ENCODE results near the gene MRFAP1.
"Not testable (repeated sequence)": the region's sequence is repeated elsewhere in the genome, so short reads cannot be mapped to it uniquely, and the experiment has no call there.

Gene MRFAP1

GRCh38 chr4:6612961-6613675, 27.4 kb upstream of the MRFAP1 start:
- DNase-seq = no peak

GRCh38 chr4:6613676-6614651, 26.5 kb upstream of the MRFAP1 start:
- DNase-seq = no peak

- DNase-seq = no peak
Measured at GRCh38 chr4:6614701-6615230, 25.7 kb upstream of the MRFAP1 start.

- no peak for DNase-seq
Measured at GRCh38 chr4:6616087-6616995, 24.1 kb upstream of the MRFAP1 start.

- DNase-seq = no peak
Measured at GRCh38 chr4:6617246-6617645, 23.2 kb upstream of the MRFAP1 start.

- DNase-seq = no peak
Measured at GRCh38 chr4:6618386-6619115, 21.9 kb upstream of the MRFAP1 start.

- DNase-seq = no peak
Measured at GRCh38 chr4:6619116-6619465, 21.4 kb upstream of the MRFAP1 start.

GRCh38 chr4:6619466-6620255, 20.8 kb upstream of the MRFAP1 start:
- no peak for DNase-seq

- DNase-seq = no peak
Measured at GRCh38 chr4:6620296-6620695, 20.2 kb upstream of the MRFAP1 start.

GRCh38 chr4:6620891-6621555, 19.5 kb upstream of the MRFAP1 start:
- no peak for DNase-seq

- no peak for DNase-seq
Measured at GRCh38 chr4:6621556-6621927, 18.9 kb upstream of the MRFAP1 start.

- DNase-seq = no peak
Measured at GRCh38 chr4:6622744-6623143, 17.7 kb upstream of the MRFAP1 start.

- DNase-seq = no peak
Measured at GRCh38 chr4:6625256-6625655, 15.2 kb upstream of the MRFAP1 start.

- DNase-seq = no peak
Measured at GRCh38 chr4:6626066-6626465, 14.4 kb upstream of the MRFAP1 start.

GRCh38 chr4:6627832-6628231, 12.7 kb upstream of the MRFAP1 start:
- no peak for DNase-seq

GRCh38 chr4:6628484-6628883, 12.0 kb upstream of the MRFAP1 start:
- DNase-seq = not testable (repeated sequence)

- no peak for DNase-seq
Measured at GRCh38 chr4:6632125-6632524, 8.4 kb upstream of the MRFAP1 start.

GRCh38 chr4:6633091-6633906, 7.2 kb upstream of the MRFAP1 start:
- no peak for DNase-seq

- no peak for DNase-seq
Measured at GRCh38 chr4:6634746-6635145, 5.7 kb upstream of the MRFAP1 start.
